Prostate gland (tissue), 2 donors: Measurements from ENCODE around the gene VPS33A. TPM values are rescaled to one million over a fixed set of nuclear protein-coding genes. Genes with fewer than 3 reads are reported as not detected.
A peak's percentile ranks its signal among the peaks of the same experiment; 100 is the strongest.
"Not testable (repeated sequence)": the region's sequence is repeated elsewhere in the genome, so short reads cannot be mapped to it uniquely, and the experiment has no call there.

ENCODE experiments used
- DNase-seq: peaks from one replicate; pipeline ENCODE4 v3.0.0-alpha.2; 2019; ENCODE audit warnings: low spot score
- H3K27ac ChIP-seq, 2 donors: fragments of 200-600 bp; sonication (generic); 2 replicates each; pipeline ENCODE4 v1.5.1; 2017 to 2019
- H3K27me3 ChIP-seq: fragments of 200-600 bp; sonication (generic); replicated peaks from 2 replicates; pipeline ENCODE4 v1.5.1; 2019; ENCODE audit not compliant: insufficient read depth
- H3K36me3 ChIP-seq, 2 donors: fragments of 200-600 bp; sonication (generic); 1 replicate in 1 of 2; 2 replicates in 1 of 2; pipeline versions ENCODE4 v1.5.1 to v1.8.1; 2017 to 2019
- H3K4me1 ChIP-seq: fragments of 200-600 bp; sonication (generic); replicated peaks from 2 replicates; pipeline ENCODE4 v1.5.1; 2019
- H3K4me3 ChIP-seq, 2 donors: fragments of 200-600 bp; sonication (generic); 2 replicates each; pipeline ENCODE4 v1.5.1; 2017 to 2019
- H3K9me3 ChIP-seq: fragments of 200-600 bp; sonication (generic); 2 replicates; pipeline ENCODE4 v1.5.1; 2017
- POLR2A ChIP-seq: fragments of 450-650 bp; IDR thresholded peaks from one replicate; pipeline ENCODE4 v1.6.1; 2016; ENCODE audit warnings: antibody characterized with exemption, mild to moderate bottlenecking
- POLR2AphosphoS5 ChIP-seq: sonication (generic); formaldehyde crosslinking; IDR thresholded peaks from one replicate; pipeline ENCODE4 v1.6.1; 2017; ENCODE audit warnings: antibody characterized with exemption
- WGBS: methylation state at CpG from one replicate; pipeline ENCODE4 v1.1.5; 2018; 5-methylcytosine and 5-hydroxymethylcytosine counted together
- intact Hi-C: fragments of 100-400 bp; cut with DNase I; formaldehyde crosslinking; loops from one replicate; pipeline ENCODE4 v1.14.2; 2022
- total RNA-seq, 2 donors: library from RNA; depleted of rRNA; stranded (reverse); fragments of >200 nt; gene quantifications; one replicate each; pipeline ENCODE4 v1.1.0, GENCODE V29; 2016
- TF ChIP-seq, protein P1 (sequence below), 4 experiments: fragments of 200-600 bp in 2 of 4; fragments of 450-650 bp in 2 of 4; sonication (generic) in 2 of 4; IDR thresholded peaks; 1 replicate in 3 of 4; 2 replicates in 1 of 4; pipeline ENCODE4 v1.5.1; 2016 to 2019; ENCODE audit warnings: antibody characterized with exemption in 4 of 4, mild to moderate bottlenecking in 2 of 4, moderate library complexity in 2 of 4

The VPS33A gene
- total RNA-seq, 2 donors from 2014 or later: 11.3 to 23.9 TPM

DNA sequence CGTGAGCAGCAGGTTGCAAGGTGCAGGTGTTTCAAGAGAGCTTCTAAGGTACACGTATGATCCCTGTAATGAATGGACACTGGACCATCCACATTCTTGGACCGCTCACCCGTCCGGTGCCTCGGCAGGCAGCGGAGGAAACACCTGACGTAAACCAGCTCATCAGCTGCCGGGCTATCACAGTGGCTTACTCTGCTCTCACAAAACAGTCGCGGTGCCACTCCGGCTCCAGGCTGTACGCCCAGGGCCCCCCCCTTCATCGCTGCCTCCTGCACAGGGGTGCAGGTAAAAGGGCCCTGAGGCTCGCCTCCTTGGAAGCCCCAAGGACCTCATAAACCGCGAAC, 436 bp downstream of the VPS33A start:
- WGBS: under 1% methylated on average over 17 of the region's 17 CpGs
- no peaks in the 10 kb centered on the region for H3K9me3 ChIP-seq
- peak; percentile 27 for DNase-seq
- H3K27ac ChIP-seq: peak overlapping the region; percentile 78 to 83
- H3K4me3 ChIP-seq: peak overlapping the region; percentile 61 to 65
- no peaks in the 10 kb centered on the region for H3K27me3 ChIP-seq
- no peaks in the 10 kb centered on the region for H3K4me1 ChIP-seq
- intact Hi-C loops: loop anchor here (5.0 to 10.0 kb wide), 2 partner anchors 39 to 249 kb away; partner anchors contain the start of gene DIABLO
- no peak for TF ChIP-seq POLR2AphosphoS5
- TF ChIP-seq POLR2A: no peak
- TF ChIP-seq, protein P1, sequence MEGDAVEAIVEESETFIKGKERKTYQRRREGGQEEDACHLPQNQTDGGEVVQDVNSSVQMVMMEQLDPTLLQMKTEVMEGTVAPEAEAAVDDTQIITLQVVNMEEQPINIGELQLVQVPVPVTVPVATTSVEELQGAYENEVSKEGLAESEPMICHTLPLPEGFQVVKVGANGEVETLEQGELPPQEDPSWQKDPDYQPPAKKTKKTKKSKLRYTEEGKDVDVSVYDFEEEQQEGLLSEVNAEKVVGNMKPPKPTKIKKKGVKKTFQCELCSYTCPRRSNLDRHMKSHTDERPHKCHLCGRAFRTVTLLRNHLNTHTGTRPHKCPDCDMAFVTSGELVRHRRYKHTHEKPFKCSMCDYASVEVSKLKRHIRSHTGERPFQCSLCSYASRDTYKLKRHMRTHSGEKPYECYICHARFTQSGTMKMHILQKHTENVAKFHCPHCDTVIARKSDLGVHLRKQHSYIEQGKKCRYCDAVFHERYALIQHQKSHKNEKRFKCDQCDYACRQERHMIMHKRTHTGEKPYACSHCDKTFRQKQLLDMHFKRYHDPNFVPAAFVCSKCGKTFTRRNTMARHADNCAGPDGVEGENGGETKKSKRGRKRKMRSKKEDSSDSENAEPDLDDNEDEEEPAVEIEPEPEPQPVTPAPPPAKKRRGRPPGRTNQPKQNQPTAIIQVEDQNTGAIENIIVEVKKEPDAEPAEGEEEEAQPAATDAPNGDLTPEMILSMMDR (IDR thresholded peaks at IDR 0.05): no peak
- peaks cover 0 to 4% of the 10 kb centered on the region in 2 donors for H3K36me3 ChIP-seq

GRCh38 chr12:122265476-122265875, 818 bp downstream of the VPS33A start:
- TF ChIP-seq POLR2A: no peak
- TF ChIP-seq, protein P1 (IDR thresholded peaks at IDR 0.05): no peak
- no peak for TF ChIP-seq POLR2AphosphoS5
- intact Hi-C loops: loop anchor here (5.0 to 10.0 kb wide), 2 partner anchors 38 to 249 kb away; partner anchors contain the start of gene DIABLO
- 13% methylated on average over 1 of the region's 1 CpG for WGBS
- Histone ChIP-seq H3K27me3 (no peaks in the 10 kb centered on the region), H3K4me1 (no peaks in the 10 kb centered on the region), H3K9me3 (no peaks in the 10 kb centered on the region), H3K27ac (peak overlapping the region; percentile 78 to 83), H3K4me3 (peak overlapping the region; percentile 61 to 65), H3K36me3 (peaks cover 0 to 7% of the 10 kb centered on the region in 2 donors)
- DNase-seq: no peak

GRCh38 chr12:122260735-122261134, 5.6 kb downstream of the VPS33A start:
- not testable (repeated sequence) for H3K27me3 ChIP-seq, DNase-seq, H3K4me1 ChIP-seq, H3K9me3 ChIP-seq, H3K27ac ChIP-seq, H3K4me3 ChIP-seq, H3K36me3 ChIP-seq
- intact Hi-C loops: loop anchor here (10.0 kb wide), 1 partner anchor 254 kb away; no protein-coding TSS in a partner anchor
- WGBS: 90% methylated on average over 14 of the region's 14 CpGs

DNA sequence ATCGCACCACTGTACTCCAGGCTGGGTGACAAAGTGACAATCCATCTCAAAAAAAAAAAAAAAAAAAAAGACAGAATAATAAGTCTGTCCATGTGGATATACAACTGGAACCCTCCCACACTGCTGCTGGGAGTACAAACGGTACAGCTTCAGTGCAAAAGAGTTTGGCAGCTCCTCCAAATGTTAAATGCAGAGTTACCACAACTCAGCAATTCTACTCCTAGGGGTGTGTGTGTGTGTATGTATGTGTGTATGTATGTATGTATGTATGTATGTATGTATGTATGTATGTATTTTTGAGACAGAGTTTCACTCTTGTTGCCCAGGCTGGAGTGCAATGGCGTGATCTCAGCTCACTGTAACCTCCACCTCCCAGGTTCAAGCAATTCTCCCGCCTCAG, 7.4 kb downstream of the VPS33A start:
- intact Hi-C loops, H3K27ac ChIP-seq: not testable (repeated sequence)
- WGBS: 89% methylated on average over 4 of the region's 4 CpGs

GRCh38 chr12:122258462-122258861, 7.8 kb downstream of the VPS33A start:
- H3K27ac ChIP-seq, H3K36me3 ChIP-seq, H3K9me3 ChIP-seq, intact Hi-C loops, H3K4me3 ChIP-seq, H3K4me1 ChIP-seq, DNase-seq, H3K27me3 ChIP-seq: not testable (repeated sequence)
- 95% methylated on average over 4 of the region's 4 CpGs for WGBS

More for the DNA sequence above, 7.4 kb downstream of the VPS33A start:
- H3K4me1 ChIP-seq, H3K4me3 ChIP-seq, H3K9me3 ChIP-seq, H3K36me3 ChIP-seq, H3K27me3 ChIP-seq, DNase-seq: not testable (repeated sequence)

- no peaks in the 10 kb centered on the region for H3K36me3 ChIP-seq
- no peak for DNase-seq
Measured at GRCh38 chr12:122250536-122250935, 15.8 kb downstream of the VPS33A start.

More at GRCh38 chr12:122250536-122250935, 15.8 kb downstream of the VPS33A start:
- no peak for TF ChIP-seq POLR2AphosphoS5
- no peak for TF ChIP-seq POLR2A
- TF ChIP-seq, protein P1 (IDR thresholded peaks at IDR 0.05): no peak
- Histone ChIP-seq H3K27me3 (no peaks in the 10 kb centered on the region), H3K4me3 (no peak overlapping the region), H3K4me1 (no peaks in the 10 kb centered on the region), H3K9me3 (no peaks in the 10 kb centered on the region), H3K27ac (no peak overlapping the region)
- intact Hi-C loops: no loop called here
- 95% methylated on average over 8 of the region's 8 CpGs for WGBS
